NCI-H1694 (cell line): ENCODE data around the gene FAT2.

Source experiments
- DNase-seq: peaks from one replicate; lab custom pipeline; 2025; lab: John Stamatoyannopoulos, UW

FAT2 gene

DNA sequence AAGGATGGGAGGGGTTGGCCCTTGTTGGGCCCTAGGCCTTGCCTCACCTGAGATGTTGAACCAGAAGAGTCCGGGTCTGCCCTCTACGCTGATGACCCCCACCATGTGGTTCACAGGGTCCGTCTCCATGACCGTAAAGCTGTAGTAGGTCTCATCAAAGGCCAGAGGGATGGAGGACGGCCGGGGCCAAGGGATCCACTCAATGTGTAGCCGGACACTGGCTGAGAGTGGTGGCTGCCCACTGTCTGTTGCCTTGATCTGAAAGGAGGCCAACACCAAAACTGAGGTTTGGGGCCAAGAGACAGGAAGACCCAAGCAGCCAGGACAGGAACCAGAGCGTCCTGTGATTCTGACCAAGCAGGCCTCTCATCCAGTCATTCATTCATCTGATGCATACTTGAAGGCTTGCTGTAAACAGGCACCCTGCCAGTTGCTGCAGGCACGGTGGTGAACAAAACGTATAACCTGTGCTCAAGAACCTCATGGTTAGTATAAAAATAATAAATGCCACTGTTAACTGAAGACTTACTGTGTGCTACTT, 37.9 kb downstream of the FAT2 start:
- no peak for DNase-seq

DNA sequence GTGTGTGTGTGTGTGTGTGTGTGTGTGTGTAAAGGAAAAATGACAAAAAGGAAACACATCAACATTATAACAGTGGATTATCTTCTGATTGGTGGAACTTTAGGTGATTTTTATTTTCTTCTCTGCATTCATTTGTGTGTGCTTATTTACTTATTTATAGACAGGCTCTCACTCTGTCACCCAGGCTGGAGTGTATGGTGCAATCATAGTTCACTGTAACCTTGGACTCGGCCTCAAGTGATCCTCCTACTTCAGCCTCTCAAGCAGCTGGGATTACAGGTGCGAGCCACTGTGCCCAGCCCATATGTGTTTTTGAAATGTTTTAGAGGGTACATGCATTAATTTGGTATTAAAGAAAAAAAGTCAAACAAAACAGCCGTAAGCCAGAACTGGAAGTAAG, 39.1 kb downstream of the FAT2 start:
- DNase-seq = no peak

DNA sequence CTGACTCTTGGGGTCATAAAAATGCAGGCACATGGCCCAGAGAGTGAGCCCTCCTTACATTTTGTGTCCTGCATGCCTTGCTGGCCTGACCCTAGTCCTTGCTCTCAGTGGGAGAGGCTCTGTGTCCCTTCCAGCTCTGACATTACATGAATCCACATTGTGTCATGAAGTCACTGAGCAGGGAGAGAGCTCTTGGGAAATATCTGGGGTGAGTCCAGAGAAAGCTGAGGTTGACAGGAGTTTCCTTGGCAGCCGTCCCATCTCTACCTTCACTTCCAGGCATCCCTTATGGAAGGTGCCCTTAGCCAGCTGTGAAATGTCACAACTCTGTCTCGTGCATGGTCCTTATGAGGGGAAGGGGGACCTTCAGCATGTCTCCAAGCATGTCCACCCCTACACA, 41.0 kb downstream of the FAT2 start:
- no peak for DNase-seq

DNA sequence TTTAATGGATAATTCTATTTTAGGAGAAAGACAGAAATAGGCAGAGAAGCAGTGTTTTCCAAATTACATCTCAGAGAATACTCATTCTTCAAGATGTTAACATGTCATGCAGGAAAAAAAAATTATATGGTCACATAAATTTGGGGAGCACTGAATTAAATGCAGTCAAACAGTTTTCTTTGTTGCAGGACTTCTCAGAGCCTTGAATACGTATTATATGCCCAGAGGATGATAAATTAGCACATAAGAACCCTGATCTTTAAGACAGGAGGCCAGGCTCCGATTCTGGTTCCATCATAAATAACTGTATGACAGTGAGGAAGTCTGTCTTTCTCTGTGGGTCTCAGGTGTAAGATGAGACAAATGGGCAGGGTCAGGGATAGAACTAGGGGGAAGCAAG, 41.4 kb downstream of the FAT2 start:
- no peak for DNase-seq

DNA sequence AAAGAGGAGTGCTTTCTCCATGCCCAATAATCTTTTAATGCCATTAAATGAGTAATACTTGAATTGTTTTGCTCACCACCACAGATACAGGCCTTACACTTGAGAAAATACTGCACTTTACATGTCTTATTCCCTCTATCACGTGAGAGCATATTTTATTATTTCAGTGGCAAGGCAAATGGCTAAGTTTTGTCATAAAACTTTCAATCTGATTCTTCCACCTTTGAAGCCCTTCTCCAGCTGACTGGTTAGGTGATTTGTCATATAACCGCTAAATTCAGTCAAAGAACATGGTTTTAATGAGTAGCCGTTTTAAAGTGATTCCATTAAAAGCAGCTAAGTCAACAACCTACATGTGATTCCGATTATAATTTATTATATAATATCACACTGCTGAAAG, 43.8 kb downstream of the FAT2 start:
- DNase-seq = no peak

DNA sequence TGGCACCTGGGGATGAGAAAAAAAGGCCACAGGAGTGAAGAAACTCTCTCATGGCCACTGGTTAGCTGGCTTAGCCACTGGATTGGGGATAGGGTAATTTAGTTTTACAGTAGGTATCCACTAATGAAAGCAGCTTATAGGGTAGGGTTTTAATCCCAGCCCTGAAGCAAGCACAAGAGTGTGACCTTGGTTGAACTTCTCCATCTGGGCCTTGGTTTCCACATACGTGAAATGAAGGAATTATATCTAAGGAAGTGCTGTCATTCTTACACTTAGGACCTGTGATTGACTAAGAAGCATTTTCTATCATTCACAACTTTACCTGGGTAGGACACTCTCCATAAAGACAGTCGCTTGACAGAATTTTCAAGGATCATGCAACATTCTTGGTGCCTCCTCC, 49.6 kb downstream of the FAT2 start:
- DNase-seq = no peak
